ENCODE measurements around the gene TMCO6.

DNA sequence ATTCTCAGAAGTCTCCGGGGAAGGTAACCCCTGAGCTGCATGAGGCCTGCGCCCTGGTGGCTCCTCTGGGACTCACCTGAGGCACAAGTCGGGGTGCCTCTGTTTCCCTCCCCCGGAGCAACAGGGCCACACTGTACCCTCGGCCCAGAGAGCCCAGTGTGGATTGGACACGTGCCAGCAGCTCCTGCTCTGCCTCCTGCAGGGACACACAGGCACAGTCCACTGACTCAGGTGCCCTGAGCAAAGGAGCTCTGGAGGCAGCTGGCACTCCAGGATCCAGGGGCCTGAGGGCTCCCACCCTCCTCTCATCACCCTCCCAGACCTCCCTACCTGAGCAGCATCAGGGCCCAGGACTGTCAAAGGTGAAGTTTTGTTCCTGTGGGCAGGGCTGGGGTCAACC lies 45.1 kb upstream of the TMCO6 start:
- TF ChIP-seq CTCF (conservative IDR thresholded peaks at IDR 0.05; ENCODE audit: low read depth, low read length), result no peak
- TF ChIP-seq EZH2 (IDR thresholded peaks at IDR 0.05; ENCODE audit: borderline replicate concordance, low read depth, low read length, poor library complexity, severe bottlenecking), result no peak

Data from A673 (cell line).